SH-SY5Y (cell line): ENCODE results near the gene FBXL13.

Experiments used
- GATA2 ChIP-seq: IDR thresholded peaks from 2 replicates; pipeline ENCODE4 v1.6.1; 2011; ENCODE audit warnings: mild to moderate bottlenecking, low read depth, low read length
- GATA3 ChIP-seq: IDR thresholded peaks from 2 replicates; pipeline ENCODE4 v1.6.1; 2011; ENCODE audit warnings: low read depth, mild to moderate bottlenecking, low read length, moderate library complexity

FBXL13 gene

GRCh38 chr7:102991540-102992214, 82.9 kb downstream of the FBXL13 start:
- no peak for TF ChIP-seq GATA2
- TF ChIP-seq GATA3: no peak

- TF ChIP-seq GATA3 (no peak), GATA2 (no peak)
Observed at GRCh38 chr7:102991077-102991539, 83.5 kb downstream of the FBXL13 start.

- no peak for TF ChIP-seq GATA3
- no peak for TF ChIP-seq GATA2
Observed at GRCh38 chr7:102990642-102991041, 84.0 kb downstream of the FBXL13 start.

GRCh38 chr7:102988631-102989560, 85.7 kb downstream of the FBXL13 start:
- no peak for TF ChIP-seq GATA3
- no peak for TF ChIP-seq GATA2

- TF ChIP-seq GATA3: no peak
- TF ChIP-seq GATA2: no peak
Observed at GRCh38 chr7:102988088-102988487, 86.5 kb downstream of the FBXL13 start.

GRCh38 chr7:102985176-102985783, 89.3 kb downstream of the FBXL13 start:
- no peak for TF ChIP-seq GATA3
- TF ChIP-seq GATA2: no peak

- no peak for TF ChIP-seq GATA3
- TF ChIP-seq GATA2: no peak
Observed at GRCh38 chr7:102983602-102984001, 91.0 kb downstream of the FBXL13 start.

GRCh38 chr7:102982235-102982634, 92.4 kb downstream of the FBXL13 start:
- TF ChIP-seq GATA3: no peak
- TF ChIP-seq GATA2: no peak

GRCh38 chr7:102981451-102981850, 93.1 kb downstream of the FBXL13 start:
- TF ChIP-seq GATA2: no peak
- TF ChIP-seq GATA3: no peak

- no peak for TF ChIP-seq GATA3
- TF ChIP-seq GATA2: no peak
Observed at GRCh38 chr7:102979670-102980069, 94.9 kb downstream of the FBXL13 start.

GRCh38 chr7:102978284-102978683, 96.3 kb downstream of the FBXL13 start:
- TF ChIP-seq GATA2 (no peak), GATA3 (no peak)

- TF ChIP-seq GATA2: no peak
- TF ChIP-seq GATA3: no peak
Observed at GRCh38 chr7:102976493-102976892, 98.1 kb downstream of the FBXL13 start.

- TF ChIP-seq GATA2: no peak
- TF ChIP-seq GATA3: no peak
Observed at GRCh38 chr7:102975854-102976253, 98.7 kb downstream of the FBXL13 start.

GRCh38 chr7:102974366-102975236, 100.0 kb downstream of the FBXL13 start:
- TF ChIP-seq GATA2: no peak
- TF ChIP-seq GATA3: no peak

GRCh38 chr7:102973096-102973802, 101.3 kb downstream of the FBXL13 start:
- TF ChIP-seq GATA3: no peak
- no peak for TF ChIP-seq GATA2
